Ascending aorta (tissue), 2 donors: ENCODE measurements around the gene FGGY. TPM values are rescaled to one million over a fixed set of nuclear protein-coding genes. Genes with fewer than 3 reads are reported as not detected.

Source experiments
- DNase-seq, 2 donors: peaks; one replicate each; pipeline ENCODE4 v3.0.0-alpha.2; 2019; ENCODE audit warnings: low spot score in 2 of 2
- H3K27ac ChIP-seq, 2 donors: fragments of 200-600 bp; sonication (generic); one replicate each; pipeline ENCODE4 v1.5.1; 2016 to 2017; ENCODE audit warnings: mild to moderate bottlenecking in 1 of 2
- H3K27me3 ChIP-seq: fragments of 200-600 bp; sonication (generic); one replicate; pipeline ENCODE4 v1.5.1; 2017
- H3K36me3 ChIP-seq, 2 donors: fragments of 200-600 bp; sonication (generic); one replicate each; pipeline ENCODE4 v1.5.1; 2016
- H3K4me1 ChIP-seq, 2 donors: fragments of 200-600 bp; sonication (generic); one replicate each; pipeline ENCODE4 v1.5.1; 2016 to 2017; ENCODE audit warnings: mild to moderate bottlenecking in 1 of 2
- H3K4me3 ChIP-seq, 2 donors: fragments of 200-600 bp; sonication (generic); one replicate each; pipeline ENCODE4 v1.5.1; 2016 to 2017; ENCODE audit warnings: mild to moderate bottlenecking in 1 of 2
- H3K9me3 ChIP-seq, 2 donors: fragments of 200-600 bp; sonication (generic); one replicate each; pipeline ENCODE4 v1.5.1; 2016
- CTCF ChIP-seq, 3 experiments: fragments of 200-600 bp in 2 of 3; fragments of 450-650 bp in 1 of 3; sonication (generic) in 2 of 3; IDR thresholded peaks; one replicate each; pipeline ENCODE4 v1.5.1; 2016 to 2019; ENCODE audit warnings: antibody characterized with exemption in 3 of 3, mild to moderate bottlenecking in 1 of 3, moderate library complexity in 1 of 3
- intact Hi-C: fragments of 100-400 bp; cut with DNase I; formaldehyde crosslinking; loops from one replicate; pipeline ENCODE4 v1.15.1; 2023
- total RNA-seq: library from RNA; depleted of rRNA; stranded (reverse); fragments of >200 nt; gene quantifications from one replicate; pipeline ENCODE4 v1.1.0, GENCODE V29; 2016

FGGY gene
- total RNA-seq, 1 donor from 2014 or later = 7.0 TPM

GRCh38 chr1:59477867-59478266 is 181.0 kb downstream of the FGGY start:
- H3K27ac ChIP-seq = no peak overlapping the region

GRCh38 chr1:59478822-59479221 is 181.9 kb downstream of the FGGY start:
- no peaks in the 10 kb centered on the region for H3K27me3 ChIP-seq
- no peaks in the 10 kb centered on the region for H3K4me1 ChIP-seq
- H3K9me3 ChIP-seq = no peaks in the 10 kb centered on the region
- DNase-seq = no peak
- no peaks in the 10 kb centered on the region for H3K36me3 ChIP-seq
- H3K27ac ChIP-seq = no peak overlapping the region
- no peak overlapping the region for H3K4me3 ChIP-seq
- TF ChIP-seq CTCF (IDR thresholded peaks at IDR 0.05) = no peak
- intact Hi-C loops = no loop called here

More at GRCh38 chr1:59477867-59478266, 181.0 kb downstream of the FGGY start:
- Histone ChIP-seq H3K4me1 (no peaks in the 10 kb centered on the region), H3K4me3 (no peak overlapping the region), H3K9me3 (no peaks in the 10 kb centered on the region), H3K36me3 (no peaks in the 10 kb centered on the region), H3K27me3 (no peaks in the 10 kb centered on the region)
- no peak for TF ChIP-seq CTCF (IDR thresholded peaks at IDR 0.05)
- no peak for DNase-seq
- intact Hi-C loops = no loop called here

DNA sequence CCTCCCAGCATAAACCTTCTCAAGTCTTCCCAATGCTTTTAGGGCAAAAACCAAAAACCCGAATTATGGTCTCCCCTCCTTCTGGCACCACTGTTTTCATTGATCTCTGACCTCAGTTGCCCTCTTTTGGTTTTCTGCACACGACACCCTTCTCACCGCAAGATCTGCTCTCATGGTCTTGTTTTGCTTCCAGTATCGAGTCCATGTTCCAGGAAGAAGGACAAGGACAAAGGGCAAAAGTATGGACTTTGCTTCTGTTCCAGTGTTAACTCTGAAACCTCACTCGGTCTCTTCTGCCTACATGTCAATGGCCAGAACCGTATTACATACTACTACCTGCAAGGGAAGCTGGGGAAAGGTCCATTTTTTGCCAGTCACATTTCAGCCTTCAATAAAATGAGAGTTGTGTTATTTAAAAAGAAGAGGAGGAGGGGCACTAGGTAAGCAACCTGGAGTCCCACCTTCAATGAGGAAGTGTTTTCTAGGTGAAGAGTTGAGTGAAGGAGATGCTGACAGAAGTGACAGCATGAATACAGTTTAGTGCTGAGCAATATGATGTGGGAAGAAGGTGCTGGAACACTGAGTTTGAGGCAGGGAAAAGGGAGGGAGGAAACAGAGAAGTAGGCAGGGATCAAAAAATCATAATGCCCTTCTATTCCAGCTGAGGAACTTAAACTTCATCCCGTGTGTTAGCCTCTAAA is 183.4 kb downstream of the FGGY start:
- DNase-seq = no peak
- Histone ChIP-seq H3K4me1 (no peaks in the 10 kb centered on the region), H3K27me3 (no peaks in the 10 kb centered on the region), H3K27ac (no peak overlapping the region), H3K4me3 (no peak overlapping the region), H3K9me3 (no peaks in the 10 kb centered on the region), H3K36me3 (no peaks in the 10 kb centered on the region)
- intact Hi-C loops = no loop called here
- TF ChIP-seq CTCF (IDR thresholded peaks at IDR 0.05) = no peak

DNA sequence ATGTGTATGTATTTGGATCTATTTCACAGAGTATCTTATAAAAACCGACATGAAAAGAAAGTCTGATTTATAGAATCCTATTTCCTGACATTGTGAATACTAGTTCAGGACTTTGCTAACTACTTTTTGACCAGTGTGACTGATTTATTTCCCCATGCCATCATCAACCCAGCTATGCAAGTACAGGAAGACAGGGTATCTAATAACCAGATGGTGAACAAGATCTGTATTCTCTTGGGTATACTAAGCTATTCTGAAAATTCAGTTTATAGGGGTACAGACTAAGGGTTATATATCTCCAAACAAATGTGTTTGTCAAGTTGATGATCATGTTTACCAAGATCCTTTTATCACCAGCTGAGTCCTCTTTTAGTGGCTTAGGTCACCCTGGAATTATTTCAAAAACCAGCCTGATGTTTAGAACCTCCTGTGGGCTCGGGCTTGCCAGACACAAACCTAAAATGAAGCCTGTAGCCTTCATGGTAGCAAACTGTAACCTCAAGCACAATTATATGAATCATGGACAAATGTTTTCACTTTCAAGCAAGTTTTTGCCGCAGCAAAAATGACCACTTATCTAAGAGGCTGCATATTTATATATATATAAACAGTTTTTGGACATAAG is 185.1 kb downstream of the FGGY start:
- no peaks in the 10 kb centered on the region for H3K9me3 ChIP-seq
- no peaks in the 10 kb centered on the region for H3K27me3 ChIP-seq
- no peak for TF ChIP-seq CTCF (IDR thresholded peaks at IDR 0.05)
- no peak for DNase-seq
- intact Hi-C loops = no loop called here
- no peak overlapping the region for H3K27ac ChIP-seq
- H3K4me1 ChIP-seq = no peaks in the 10 kb centered on the region
- H3K36me3 ChIP-seq = no peaks in the 10 kb centered on the region
- H3K4me3 ChIP-seq = no peak overlapping the region

GRCh38 chr1:59482986-59483385 is 186.1 kb downstream of the FGGY start:
- Histone ChIP-seq H3K4me1 (no peaks in the 10 kb centered on the region), H3K4me3 (no peak overlapping the region), H3K27ac (no peak overlapping the region), H3K27me3 (no peaks in the 10 kb centered on the region), H3K9me3 (no peaks in the 10 kb centered on the region), H3K36me3 (no peaks in the 10 kb centered on the region)
- intact Hi-C loops = no loop called here
- DNase-seq = no peak
- TF ChIP-seq CTCF (IDR thresholded peaks at IDR 0.05) = no peak
